HL-60 (cell line): ENCODE data around the gene SNTB2.
"Not testable (repeated sequence)": the region's sequence is repeated elsewhere in the genome, so short reads cannot be mapped to it uniquely, and the experiment has no call there.

Experiments used
- DNase-seq, 2 experiments: peaks; one replicate each; pipeline ENCODE4 v3.0.0-alpha.2; 2010 to 2020; ENCODE audit warnings: low read depth in 1 of 2, low spot score in 1 of 2
- H3K27ac ChIP-seq: fragments of 250-450 bp; sonication (Bioruptor Pico); replicated peaks from 2 replicates; pipeline ENCODE4 v1.5.1; 2020; ENCODE audit warnings: mild to moderate bottlenecking, moderate library complexity
- H3K27me3 ChIP-seq: fragments of 250-450 bp; sonication (Bioruptor Pico); 2 replicates; pipeline ENCODE4 v1.5.1; 2021; ENCODE audit warnings: mild to moderate bottlenecking, moderate library complexity; ENCODE audit not compliant: insufficient read depth, poor library complexity, severe bottlenecking
- H3K4me3 ChIP-seq: replicated peaks from 2 replicates; pipeline ENCODE4 v1.5.1; 2011; ENCODE audit warnings: mild to moderate bottlenecking, control low read depth, low read length; ENCODE audit not compliant: insufficient read depth
- CTCF ChIP-seq: IDR thresholded peaks from one replicate; pipeline ENCODE4 v1.5.1; 2011; ENCODE audit warnings: low read length, control low read depth, inconsistent platforms; ENCODE audit not compliant: insufficient read depth
- GABPA ChIP-seq: IDR thresholded peaks from 2 replicates; pipeline ENCODE4 v1.6.1; 2012; ENCODE audit warnings: low read depth
- POLR2AphosphoS5 ChIP-seq: IDR thresholded peaks from 2 replicates; pipeline ENCODE4 v1.6.1; 2012; ENCODE audit warnings: low read depth
- REST ChIP-seq: IDR thresholded peaks from 2 replicates; pipeline ENCODE4 v1.6.1; 2012; ENCODE audit warnings: low read depth; ENCODE audit not compliant: insufficient replicate concordance
- SPI1 ChIP-seq: IDR thresholded peaks from 2 replicates; pipeline ENCODE4 v1.6.1; 2012; ENCODE audit warnings: low read depth, mild to moderate bottlenecking, borderline replicate concordance

SNTB2 gene

GRCh38 chr16:69283851-69284250 lies 96.9 kb downstream of the SNTB2 start:
- Histone ChIP-seq H3K27me3 (no peaks in the 10 kb centered on the region), H3K4me3 (no peak overlapping the region), H3K27ac (no peak overlapping the region)
- DNase-seq: no peak
- TF ChIP-seq POLR2AphosphoS5: no peak
- TF ChIP-seq REST: no peak
- no peak for TF ChIP-seq CTCF
- no peak for TF ChIP-seq GABPA
- no peak for TF ChIP-seq SPI1

- Histone ChIP-seq H3K27me3 (no peaks in the 10 kb centered on the region), H3K27ac (no peak overlapping the region), H3K4me3 (no peak overlapping the region)
- no peak for DNase-seq
- TF ChIP-seq CTCF (no peak), REST (no peak), POLR2AphosphoS5 (no peak), GABPA (no peak), SPI1 (no peak)
Observed at GRCh38 chr16:69285240-69285639, 98.3 kb downstream of the SNTB2 start.

- H3K27ac ChIP-seq: no peak overlapping the region
- DNase-seq: peak in 1 of 2 experiments; percentile 53
- H3K27me3 ChIP-seq: no peaks in the 10 kb centered on the region
- no peak overlapping the region for H3K4me3 ChIP-seq
- TF ChIP-seq CTCF: no peak
- TF ChIP-seq SPI1: no peak
- no peak for TF ChIP-seq POLR2AphosphoS5
- no peak for TF ChIP-seq GABPA
- TF ChIP-seq REST: no peak
Observed at GRCh38 chr16:69286941-69287713, 100.2 kb downstream of the SNTB2 start.

- DNase-seq, H3K27ac ChIP-seq, H3K4me3 ChIP-seq, H3K27me3 ChIP-seq: not testable (repeated sequence)
Observed at GRCh38 chr16:69291657-69292056, 104.7 kb downstream of the SNTB2 start.
